Lung (tissue), 12 donors: ENCODE data around the gene DNAH17. TPM values are rescaled to one million over a fixed set of nuclear protein-coding genes. Genes with fewer than 3 reads are reported as not detected.

Experiments used
- ATAC-seq: fragments of 200-7000 bp; cut with Tn5 transposase; one replicate; pipeline ENCODE4 v1.9.1; 2020; ENCODE audit warnings: moderate number of reproducible peaks; ENCODE audit not compliant: insufficient read depth, low FRiP score
- DNase-seq, 3 donors: peaks; one replicate each; pipeline ENCODE4 v3.0.0-alpha.2; 2013 to 2017
- H3K27ac ChIP-seq, 2 donors: one replicate each; pipeline ENCODE4 v1.5.1; 2013; ENCODE audit warnings: mild to moderate bottlenecking in 2 of 2, moderate library complexity in 2 of 2, control low read depth in 1 of 2, inconsistent platforms in 1 of 2, low read depth in 1 of 2, low read length in 1 of 2
- H3K27me3 ChIP-seq, 3 donors: one replicate each; pipeline ENCODE4 v1.5.1; 2013; ENCODE audit warnings: low read length in 2 of 3; ENCODE audit not compliant: control insufficient read depth in 3 of 3, insufficient read depth in 3 of 3
- H3K36me3 ChIP-seq, 4 donors: one replicate each; pipeline ENCODE4 v1.5.1; 2013; ENCODE audit warnings: low read length in 4 of 4, mild to moderate bottlenecking in 1 of 4, moderate library complexity in 1 of 4; ENCODE audit not compliant: control insufficient read depth in 4 of 4, insufficient read depth in 4 of 4
- H3K4me1 ChIP-seq, 5 donors: one replicate each; pipeline ENCODE4 v1.5.1; 2013; ENCODE audit warnings: low read length in 5 of 5, mild to moderate bottlenecking in 2 of 5, moderate library complexity in 1 of 5; ENCODE audit not compliant: control insufficient read depth in 5 of 5, insufficient read depth in 5 of 5
- H3K4me3 ChIP-seq: one replicate; pipeline ENCODE4 v1.5.1; 2013; ENCODE audit warnings: mild to moderate bottlenecking, control low read depth, moderate library complexity
- H3K9ac ChIP-seq, 2 donors: one replicate each; pipeline ENCODE4 v1.5.1; 2013; ENCODE audit warnings: low read length in 2 of 2, control low read depth in 1 of 2; ENCODE audit not compliant: insufficient read depth in 1 of 2
- H3K9me3 ChIP-seq, 4 donors: one replicate each; pipeline ENCODE4 v1.5.1; 2013; ENCODE audit warnings: low read length in 3 of 4, mild to moderate bottlenecking in 1 of 4, moderate library complexity in 1 of 4; ENCODE audit not compliant: control insufficient read depth in 4 of 4, insufficient read depth in 3 of 4
- WGBS, 2 donors: extraction: QIAGEN DNeasy Blood & Tissue Kit; methylation state at CpG; one replicate each; pipeline ENCODE4 v1.1.7; 2013; 5-methylcytosine and 5-hydroxymethylcytosine counted together
- polyA plus RNA-seq, 2 donors: library from polyadenylated mRNA; stranded (reverse); fragments of 200-250 nt; gene quantifications; one replicate each; pipeline ENCODE4 v1.2.1, GENCODE V29; 2013
- total RNA-seq, 2 donors: library from RNA; depleted of rRNA in 1 of 2; stranded (reverse); fragments of >200 nt in 1 of 2; gene quantifications; one replicate each; pipeline ENCODE4 v1.2.1, GENCODE V29; 2014 to 2021
- TF ChIP-seq, protein P1 (sequence below): IDR thresholded peaks from 2 replicates; pipeline ENCODE4 v1.5.1; 2012; ENCODE audit warnings: mild to moderate bottlenecking; ENCODE audit errors: control extremely low read depth, extremely low read depth
- donor health status: control.
- donor health status: control.
- donor health status: Bipolar disorder and iron deficiency.
- donor health status: healthy.
- donor health status: DM: yes; HTN: yes; CAD: no.

The DNAH17 gene
- total and polyA plus RNA-seq, 4 donors: 0.44 to 1.6 (median 1.2) TPM

DNA sequence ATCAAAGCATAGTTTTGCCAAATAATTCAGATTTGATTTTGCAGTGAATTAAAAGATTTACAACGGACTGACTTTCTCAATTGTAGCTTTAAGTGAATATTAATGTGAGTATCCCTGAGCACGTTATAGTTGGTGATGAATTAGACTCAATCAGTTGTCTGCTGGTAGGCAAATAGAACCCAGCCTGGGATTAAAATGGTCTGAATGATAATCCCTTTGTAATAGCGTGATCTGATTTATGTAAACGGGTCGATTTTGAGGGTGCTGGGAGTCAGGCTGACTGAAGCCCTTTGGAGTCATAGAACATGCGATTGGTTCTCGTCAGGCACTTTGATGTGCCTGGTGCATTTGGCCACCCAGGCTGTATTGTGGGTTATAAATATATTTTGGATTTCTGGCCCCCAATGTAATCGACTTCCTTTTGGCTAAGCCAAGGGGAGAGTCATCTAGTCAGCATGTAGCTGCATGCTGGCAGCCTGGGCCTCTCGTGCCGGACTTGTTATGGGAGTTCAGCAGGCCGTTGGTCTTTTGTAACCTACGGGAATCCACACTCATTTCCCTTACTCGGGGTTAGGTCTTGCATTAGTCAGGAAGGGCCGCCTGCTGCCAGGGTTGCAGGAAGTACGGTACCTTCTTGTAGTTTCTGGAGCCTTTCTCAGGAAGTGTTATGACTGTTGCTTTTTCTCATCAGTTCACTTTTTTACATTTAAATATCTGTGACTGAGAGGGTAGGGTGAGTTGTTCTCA is 193.3 kb downstream of the DNAH17 start:
- Histone ChIP-seq H3K4me3 (no peak overlapping the region), H3K27me3 (no peaks in the 10 kb centered on the region), H3K9ac (no peak overlapping the region), H3K9me3 (no peaks in the 10 kb centered on the region), H3K27ac (peak overlapping the region; percentile 69 to 89), H3K36me3 (no peaks in the 10 kb centered on the region), H3K4me1 (peaks cover 5 to 42% (median 19%) of the 10 kb centered on the region in 5 donors)
- ATAC-seq (peak; percentile 78), DNase-seq (peak in 1 of 3 donors; percentile 57)
- 13 to 19% methylated on average over 15 of the region's 15 CpGs for WGBS, 2 donors
- TF ChIP-seq, protein P1, sequence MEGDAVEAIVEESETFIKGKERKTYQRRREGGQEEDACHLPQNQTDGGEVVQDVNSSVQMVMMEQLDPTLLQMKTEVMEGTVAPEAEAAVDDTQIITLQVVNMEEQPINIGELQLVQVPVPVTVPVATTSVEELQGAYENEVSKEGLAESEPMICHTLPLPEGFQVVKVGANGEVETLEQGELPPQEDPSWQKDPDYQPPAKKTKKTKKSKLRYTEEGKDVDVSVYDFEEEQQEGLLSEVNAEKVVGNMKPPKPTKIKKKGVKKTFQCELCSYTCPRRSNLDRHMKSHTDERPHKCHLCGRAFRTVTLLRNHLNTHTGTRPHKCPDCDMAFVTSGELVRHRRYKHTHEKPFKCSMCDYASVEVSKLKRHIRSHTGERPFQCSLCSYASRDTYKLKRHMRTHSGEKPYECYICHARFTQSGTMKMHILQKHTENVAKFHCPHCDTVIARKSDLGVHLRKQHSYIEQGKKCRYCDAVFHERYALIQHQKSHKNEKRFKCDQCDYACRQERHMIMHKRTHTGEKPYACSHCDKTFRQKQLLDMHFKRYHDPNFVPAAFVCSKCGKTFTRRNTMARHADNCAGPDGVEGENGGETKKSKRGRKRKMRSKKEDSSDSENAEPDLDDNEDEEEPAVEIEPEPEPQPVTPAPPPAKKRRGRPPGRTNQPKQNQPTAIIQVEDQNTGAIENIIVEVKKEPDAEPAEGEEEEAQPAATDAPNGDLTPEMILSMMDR: no peak

DNA sequence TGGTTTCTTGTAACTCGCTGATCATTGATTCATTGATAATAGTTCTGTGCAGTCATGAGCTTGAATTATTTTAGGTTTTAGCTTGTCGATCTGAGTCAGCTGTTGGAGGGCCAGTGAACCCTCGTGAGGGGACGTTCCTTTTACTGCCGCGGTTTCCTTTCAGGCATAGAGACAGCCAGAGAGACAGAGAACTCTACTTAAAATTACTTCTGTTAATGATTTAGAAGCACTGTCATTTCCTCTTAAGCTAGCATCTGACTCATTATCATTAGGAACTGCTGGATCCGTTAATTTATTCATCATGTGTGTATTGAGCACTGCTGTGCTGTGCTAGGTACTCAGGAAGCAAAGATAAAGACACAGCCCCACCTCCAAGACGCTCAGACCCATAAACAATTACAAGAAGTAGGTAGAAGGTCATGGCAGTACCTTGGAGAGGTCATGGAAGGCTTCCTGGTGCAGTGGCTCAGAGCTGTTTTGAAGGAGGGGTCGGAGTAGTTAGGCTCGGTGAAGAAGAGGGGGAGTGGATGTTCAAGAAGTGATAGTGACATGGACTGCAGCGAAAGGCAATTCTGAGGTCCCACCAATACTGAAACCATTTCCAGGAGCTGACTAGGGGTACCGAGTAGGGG is 195.5 kb downstream of the DNAH17 start:
- TF ChIP-seq, protein P1: no peak
- no peaks in the 10 kb centered on the region for H3K36me3 ChIP-seq
- no peak overlapping the region for H3K4me3 ChIP-seq
- ATAC-seq (no peak), DNase-seq (no peak)
- H3K9ac ChIP-seq: no peak overlapping the region
- 28 to 35% methylated on average over 12 of the region's 12 CpGs for WGBS, 2 donors
- peak overlapping the region; percentile 63 to 90 for H3K27ac ChIP-seq
- no peaks in the 10 kb centered on the region for H3K27me3 ChIP-seq
- H3K4me1 ChIP-seq: peaks cover 0 to 36% (median 12%) of the 10 kb centered on the region in 5 donors
- no peaks in the 10 kb centered on the region for H3K9me3 ChIP-seq

- whole genome bisulfite sequencing, 2 donors: 74 to 78% methylated on average over 5 of the region's 5 CpGs
- Histone ChIP-seq H3K9ac (no peak overlapping the region), H3K36me3 (no peaks in the 10 kb centered on the region), H3K4me1 (peaks cover 0 to 31% (median 6%) of the 10 kb centered on the region in 5 donors), H3K27ac (peak overlapping the region in 1 of 2 donors; percentile 52), H3K9me3 (no peaks in the 10 kb centered on the region), H3K4me3 (no peak overlapping the region), H3K27me3 (no peaks in the 10 kb centered on the region)
- ATAC-seq (no peak), DNase-seq (no peak)
- TF ChIP-seq, protein P1: no peak
These were observed 196.8 kb downstream of the DNAH17 start for GRCh38 chr17:78380370-78380769.
